ENCODE measurements around the gene SSTR3.

GRCh38 chr22:37219533-37219932 is 7.3 kb upstream of the SSTR3 start:
- TF ChIP-seq CTCF (IDR thresholded peaks at IDR 0.05; ENCODE audit: low read depth, low read length, missing input control) (no peak), JUND (IDR thresholded peaks at IDR 0.05) (no peak), YY1 (IDR thresholded peaks at IDR 0.05) (no peak), HNF4A (conservative IDR thresholded peaks at IDR 0.05) (no peak), REST (IDR thresholded peaks at IDR 0.05) (no peak), EGR1 (IDR thresholded peaks at IDR 0.05; ENCODE audit: low read depth in 2 of 2) (no peak), ZBTB33 (IDR thresholded peaks at IDR 0.05) (no peak), ATF3 (IDR thresholded peaks at IDR 0.05) (no peak), RAD21 (IDR thresholded peaks at IDR 0.05) (no peak), FOXA1 (IDR thresholded peaks at IDR 0.05) (no peak), GABPA (IDR thresholded peaks at IDR 0.05 in 1 of 2, conservative IDR thresholded peaks at IDR 0.05 in 1 of 2) (no peak), TAF1 (conservative IDR thresholded peaks at IDR 0.05) (no peak), MAX (IDR thresholded peaks at IDR 0.05) (no peak)

Data from liver (tissue), 3 donors.